ENCODE measurements around the gene PLEKHA3. TPM values are rescaled to one million over a fixed set of nuclear protein-coding genes. Genes with fewer than 3 reads are reported as not detected.

The PLEKHA3 gene
- total RNA-seq, 2 experiments from 2014 or later, result 26.4 to 30.5 TPM

GRCh38 chr2:178484245-178485041, 4.2 kb downstream of the PLEKHA3 start:
- ATAC-seq (no peak), DNase-seq (no peak)
- peaks cover 30% of the 10 kb centered on the region for H3K4me1 Mint-ChIP-seq
- H3K27me3 Mint-ChIP-seq, result no peaks in the 10 kb centered on the region
- CTCF ChIA-PET, result no interaction called here
- no peaks in the 10 kb centered on the region for H3K9me3 Mint-ChIP-seq (ENCODE audit: low read depth)
- peaks cover 25% of the 10 kb centered on the region for H3K36me3 Mint-ChIP-seq
- H3K27ac Mint-ChIP-seq, result no peak overlapping the region
- H3K4me3 Mint-ChIP-seq, result no peak overlapping the region

- CTCF ChIA-PET, result no interaction called here
- Mint-ChIP-seq H3K4me3 (no peak overlapping the region), H3K4me1 (peaks cover 27% of the 10 kb centered on the region), H3K27ac (no peak overlapping the region), H3K36me3 (peaks cover 30% of the 10 kb centered on the region), H3K27me3 (no peaks in the 10 kb centered on the region), H3K9me3 (ENCODE audit: low read depth) (no peaks in the 10 kb centered on the region)
- ATAC-seq (no peak), DNase-seq (no peak)
Measured at GRCh38 chr2:178485356-178485755, 5.1 kb downstream of the PLEKHA3 start.

GRCh38 chr2:178491612-178492011, 11.4 kb downstream of the PLEKHA3 start:
- no peaks in the 10 kb centered on the region for H3K27me3 Mint-ChIP-seq
- no peaks in the 10 kb centered on the region for H3K9me3 Mint-ChIP-seq (ENCODE audit: low read depth)
- H3K4me1 Mint-ChIP-seq, result peaks cover 10% of the 10 kb centered on the region
- H3K4me3 Mint-ChIP-seq, result no peak overlapping the region
- no peak for DNase-seq
- peaks cover 54% of the 10 kb centered on the region for H3K36me3 Mint-ChIP-seq
- no peak overlapping the region for H3K27ac Mint-ChIP-seq
- no peak for ATAC-seq
- CTCF ChIA-PET, result interaction anchor here (0.6 to 1.1 kb wide), 2 partner anchors 31 to 77 kb away, joined by 3 read pairs; no protein-coding TSS in a partner anchor

- Mint-ChIP-seq H3K9me3 (ENCODE audit: low read depth) (no peaks in the 10 kb centered on the region), H3K27me3 (no peaks in the 10 kb centered on the region), H3K36me3 (peaks cover 55% of the 10 kb centered on the region), H3K4me3 (no peak overlapping the region), H3K4me1 (peaks cover 4% of the 10 kb centered on the region), H3K27ac (no peak overlapping the region)
- DNase-seq, result no peak
- CTCF ChIA-PET, result no interaction called here
- no peak for ATAC-seq
Measured at GRCh38 chr2:178496049-178496448, 15.8 kb downstream of the PLEKHA3 start.

GRCh38 chr2:178498137-178498536, 17.9 kb downstream of the PLEKHA3 start:
- Mint-ChIP-seq H3K4me1 (peaks cover 4% of the 10 kb centered on the region), H3K36me3 (peaks cover 62% of the 10 kb centered on the region), H3K4me3 (no peak overlapping the region), H3K27ac (no peak overlapping the region), H3K27me3 (no peaks in the 10 kb centered on the region), H3K9me3 (ENCODE audit: low read depth) (no peaks in the 10 kb centered on the region)
- ATAC-seq, result no peak
- CTCF ChIA-PET, result interaction anchor here (0.7 kb wide), 1 partner anchor 111 kb away, joined by 3 read pairs; no protein-coding TSS in a partner anchor
- DNase-seq, result no peak

GRCh38 chr2:178499640-178500039, 19.4 kb downstream of the PLEKHA3 start:
- ATAC-seq (no peak), DNase-seq (no peak)
- no peaks in the 10 kb centered on the region for H3K9me3 Mint-ChIP-seq (ENCODE audit: low read depth)
- peaks cover 4% of the 10 kb centered on the region for H3K4me1 Mint-ChIP-seq
- peaks cover 60% of the 10 kb centered on the region for H3K36me3 Mint-ChIP-seq
- H3K27me3 Mint-ChIP-seq, result no peaks in the 10 kb centered on the region
- H3K27ac Mint-ChIP-seq, result no peak overlapping the region
- CTCF ChIA-PET, result interaction anchor here (1.4 kb wide), 1 partner anchor 23 kb away, joined by 3 read pairs; no protein-coding TSS in a partner anchor
- no peak overlapping the region for H3K4me3 Mint-ChIP-seq

GRCh38 chr2:178502751-178503150, 22.5 kb downstream of the PLEKHA3 start:
- Mint-ChIP-seq H3K9me3 (ENCODE audit: low read depth) (no peaks in the 10 kb centered on the region), H3K27me3 (no peaks in the 10 kb centered on the region), H3K36me3 (peaks cover 57% of the 10 kb centered on the region), H3K4me3 (no peak overlapping the region), H3K4me1 (peaks cover 9% of the 10 kb centered on the region), H3K27ac (no peak overlapping the region)
- ATAC-seq (no peak), DNase-seq (no peak)
- CTCF ChIA-PET, result no interaction called here

GRCh38 chr2:178506101-178506500, 25.8 kb downstream of the PLEKHA3 start:
- Mint-ChIP-seq H3K27me3 (no peaks in the 10 kb centered on the region), H3K4me3 (no peak overlapping the region), H3K4me1 (peaks cover 20% of the 10 kb centered on the region), H3K36me3 (peaks cover 45% of the 10 kb centered on the region), H3K27ac (no peak overlapping the region), H3K9me3 (ENCODE audit: low read depth) (no peaks in the 10 kb centered on the region)
- DNase-seq (no peak), ATAC-seq (no peak)
- CTCF ChIA-PET, result interaction anchor here (1.5 kb wide), 1 partner anchor 17 kb away, joined by 5 read pairs; no protein-coding TSS in a partner anchor

- no peak for ATAC-seq
- DNase-seq, result no peak
- Mint-ChIP-seq H3K27me3 (no peaks in the 10 kb centered on the region), H3K4me1 (peaks cover 20% of the 10 kb centered on the region), H3K4me3 (no peak overlapping the region), H3K36me3 (peaks cover 42% of the 10 kb centered on the region), H3K27ac (no peak overlapping the region), H3K9me3 (ENCODE audit: low read depth) (no peaks in the 10 kb centered on the region)
- CTCF ChIA-PET, result interaction anchor here (1.5 kb wide), 1 partner anchor 17 kb away, joined by 5 read pairs; no protein-coding TSS in a partner anchor
Measured at GRCh38 chr2:178506524-178506923, 26.3 kb downstream of the PLEKHA3 start.

GRCh38 chr2:178506949-178507348, 26.7 kb downstream of the PLEKHA3 start:
- DNase-seq (no peak), ATAC-seq (no peak)
- peaks cover 42% of the 10 kb centered on the region for H3K36me3 Mint-ChIP-seq
- peaks cover 20% of the 10 kb centered on the region for H3K4me1 Mint-ChIP-seq
- H3K27me3 Mint-ChIP-seq, result no peaks in the 10 kb centered on the region
- H3K27ac Mint-ChIP-seq, result peak overlapping the region; percentile 28
- no peak overlapping the region for H3K4me3 Mint-ChIP-seq
- H3K9me3 Mint-ChIP-seq (ENCODE audit: low read depth), result no peaks in the 10 kb centered on the region
- CTCF ChIA-PET, result interaction anchor here (1.5 kb wide), 1 partner anchor 16 kb away, joined by 5 read pairs; no protein-coding TSS in a partner anchor

GRCh38 chr2:178508646-178509045, 28.4 kb downstream of the PLEKHA3 start:
- H3K27me3 Mint-ChIP-seq, result no peaks in the 10 kb centered on the region
- H3K36me3 Mint-ChIP-seq, result peaks cover 41% of the 10 kb centered on the region
- no peaks in the 10 kb centered on the region for H3K9me3 Mint-ChIP-seq (ENCODE audit: low read depth)
- H3K27ac Mint-ChIP-seq, result no peak overlapping the region
- CTCF ChIA-PET, result interaction anchor here (1.2 to 1.3 kb wide), 2 partner anchors 14 to 94 kb away, joined by 3 to 4 read pairs; no protein-coding TSS in a partner anchor
- peaks cover 28% of the 10 kb centered on the region for H3K4me1 Mint-ChIP-seq
- H3K4me3 Mint-ChIP-seq, result no peak overlapping the region
- DNase-seq (no peak), ATAC-seq (no peak)

- Mint-ChIP-seq H3K27ac (no peak overlapping the region), H3K27me3 (no peaks in the 10 kb centered on the region), H3K4me1 (peaks cover 44% of the 10 kb centered on the region), H3K4me3 (no peak overlapping the region), H3K9me3 (ENCODE audit: low read depth) (no peaks in the 10 kb centered on the region), H3K36me3 (peaks cover 39% of the 10 kb centered on the region)
- DNase-seq (no peak), ATAC-seq (no peak)
- CTCF ChIA-PET, result interaction anchor here (1.9 kb wide), 1 partner anchor 12 kb away, joined by 6 read pairs; no protein-coding TSS in a partner anchor
Measured at GRCh38 chr2:178510384-178510783, 30.1 kb downstream of the PLEKHA3 start.

- H3K9me3 Mint-ChIP-seq (ENCODE audit: low read depth), result no peaks in the 10 kb centered on the region
- CTCF ChIA-PET, result no interaction called here
- H3K4me1 Mint-ChIP-seq, result peaks cover 38% of the 10 kb centered on the region
- no peak overlapping the region for H3K27ac Mint-ChIP-seq
- no peaks in the 10 kb centered on the region for H3K27me3 Mint-ChIP-seq
- DNase-seq (no peak), ATAC-seq (no peak)
- H3K36me3 Mint-ChIP-seq, result peaks cover 27% of the 10 kb centered on the region
- no peak overlapping the region for H3K4me3 Mint-ChIP-seq
Measured at GRCh38 chr2:178512484-178512883, 32.2 kb downstream of the PLEKHA3 start.

- Mint-ChIP-seq H3K36me3 (peaks cover 33% of the 10 kb centered on the region), H3K9me3 (ENCODE audit: low read depth) (no peaks in the 10 kb centered on the region), H3K4me3 (no peak overlapping the region), H3K4me1 (peaks cover 25% of the 10 kb centered on the region), H3K27me3 (no peaks in the 10 kb centered on the region), H3K27ac (no peak overlapping the region)
- ATAC-seq (no peak), DNase-seq (no peak)
- CTCF ChIA-PET, result interaction anchor here (2.9 kb wide), 1 partner anchor 10 kb away, joined by 11 read pairs; no protein-coding TSS in a partner anchor
Measured at GRCh38 chr2:178513876-178514275, 33.6 kb downstream of the PLEKHA3 start.
